A549 (cell line): Measurements from ENCODE around the gene CDC42EP5.

Source experiments
- CEBPB ChIP-seq, 2 experiments: fragments of >200 bp in 1 of 2; sonication (Bioruptor Twin) in 1 of 2; formaldehyde crosslinking in 1 of 2; IDR thresholded peaks; 2 replicates each; pipeline ENCODE4 v1.6.1; 2012 to 2016
- HOXA7 ChIP-seq: fragments of 250-450 bp; sonication (Bioruptor Pico); IDR thresholded peaks from 2 replicates; pipeline ENCODE4 v1.5.0; 2020; ENCODE audit warnings: mild to moderate bottlenecking, moderate library complexity
- SMC3 ChIP-seq: fragments of >200 bp; sonication (Bioruptor Twin); formaldehyde crosslinking; IDR thresholded peaks from 3 replicates; pipeline ENCODE4 v1.6.1; 2018; ENCODE audit warnings: inconsistent platforms
- TF ChIP-seq, protein P1 (sequence below): fragments of >200 bp; sonication (Bioruptor Twin); formaldehyde crosslinking; IDR thresholded peaks from 3 replicates; pipeline ENCODE4 v1.5.1; 2016

DNA sequence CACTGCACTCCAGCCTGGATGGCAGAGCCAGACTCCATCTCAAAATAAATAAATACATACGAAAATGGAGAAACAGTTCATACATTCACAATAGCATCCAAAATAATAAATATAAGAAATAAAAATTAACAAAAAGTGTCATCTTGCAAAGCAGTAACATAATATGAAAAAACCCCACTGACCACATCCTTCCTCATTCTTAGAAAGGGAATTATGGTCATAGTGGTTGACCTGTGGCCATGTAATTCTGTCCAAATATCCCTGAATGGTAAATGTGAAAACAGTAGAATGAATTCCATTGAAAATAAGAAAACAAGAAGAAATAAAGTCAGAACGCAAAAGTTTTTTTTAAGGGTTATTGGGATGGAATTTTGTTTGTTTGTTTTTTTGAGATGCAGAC, 7.0 kb upstream of the CDC42EP5 start:
- TF ChIP-seq, protein P1, sequence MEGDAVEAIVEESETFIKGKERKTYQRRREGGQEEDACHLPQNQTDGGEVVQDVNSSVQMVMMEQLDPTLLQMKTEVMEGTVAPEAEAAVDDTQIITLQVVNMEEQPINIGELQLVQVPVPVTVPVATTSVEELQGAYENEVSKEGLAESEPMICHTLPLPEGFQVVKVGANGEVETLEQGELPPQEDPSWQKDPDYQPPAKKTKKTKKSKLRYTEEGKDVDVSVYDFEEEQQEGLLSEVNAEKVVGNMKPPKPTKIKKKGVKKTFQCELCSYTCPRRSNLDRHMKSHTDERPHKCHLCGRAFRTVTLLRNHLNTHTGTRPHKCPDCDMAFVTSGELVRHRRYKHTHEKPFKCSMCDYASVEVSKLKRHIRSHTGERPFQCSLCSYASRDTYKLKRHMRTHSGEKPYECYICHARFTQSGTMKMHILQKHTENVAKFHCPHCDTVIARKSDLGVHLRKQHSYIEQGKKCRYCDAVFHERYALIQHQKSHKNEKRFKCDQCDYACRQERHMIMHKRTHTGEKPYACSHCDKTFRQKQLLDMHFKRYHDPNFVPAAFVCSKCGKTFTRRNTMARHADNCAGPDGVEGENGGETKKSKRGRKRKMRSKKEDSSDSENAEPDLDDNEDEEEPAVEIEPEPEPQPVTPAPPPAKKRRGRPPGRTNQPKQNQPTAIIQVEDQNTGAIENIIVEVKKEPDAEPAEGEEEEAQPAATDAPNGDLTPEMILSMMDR = no peak
- no peak for TF ChIP-seq HOXA7 (CRISPR knock-in tag)
- no peak for TF ChIP-seq SMC3
- TF ChIP-seq CEBPB (IDR thresholded peaks at IDR 0.05) = no peak
